HG03108 (cell line): ENCODE data around the gene GPC1.
"Not testable (repeated sequence)": the region's sequence is repeated elsewhere in the genome, so short reads cannot be mapped to it uniquely, and the experiment has no call there.

Experiments used
- ATAC-seq: cut with Tn5 transposase; IDR thresholded peaks from one replicate; pipeline ENCODE4 v1.9.1; 2021; ENCODE audit warnings: moderate library complexity; ENCODE audit not compliant: unreplicated experiment

The GPC1 gene, protein sequence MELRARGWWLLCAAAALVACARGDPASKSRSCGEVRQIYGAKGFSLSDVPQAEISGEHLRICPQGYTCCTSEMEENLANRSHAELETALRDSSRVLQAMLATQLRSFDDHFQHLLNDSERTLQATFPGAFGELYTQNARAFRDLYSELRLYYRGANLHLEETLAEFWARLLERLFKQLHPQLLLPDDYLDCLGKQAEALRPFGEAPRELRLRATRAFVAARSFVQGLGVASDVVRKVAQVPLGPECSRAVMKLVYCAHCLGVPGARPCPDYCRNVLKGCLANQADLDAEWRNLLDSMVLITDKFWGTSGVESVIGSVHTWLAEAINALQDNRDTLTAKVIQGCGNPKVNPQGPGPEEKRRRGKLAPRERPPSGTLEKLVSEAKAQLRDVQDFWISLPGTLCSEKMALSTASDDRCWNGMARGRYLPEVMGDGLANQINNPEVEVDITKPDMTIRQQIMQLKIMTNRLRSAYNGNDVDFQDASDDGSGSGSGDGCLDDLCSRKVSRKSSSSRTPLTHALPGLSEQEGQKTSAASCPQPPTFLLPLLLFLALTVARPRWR

DNA sequence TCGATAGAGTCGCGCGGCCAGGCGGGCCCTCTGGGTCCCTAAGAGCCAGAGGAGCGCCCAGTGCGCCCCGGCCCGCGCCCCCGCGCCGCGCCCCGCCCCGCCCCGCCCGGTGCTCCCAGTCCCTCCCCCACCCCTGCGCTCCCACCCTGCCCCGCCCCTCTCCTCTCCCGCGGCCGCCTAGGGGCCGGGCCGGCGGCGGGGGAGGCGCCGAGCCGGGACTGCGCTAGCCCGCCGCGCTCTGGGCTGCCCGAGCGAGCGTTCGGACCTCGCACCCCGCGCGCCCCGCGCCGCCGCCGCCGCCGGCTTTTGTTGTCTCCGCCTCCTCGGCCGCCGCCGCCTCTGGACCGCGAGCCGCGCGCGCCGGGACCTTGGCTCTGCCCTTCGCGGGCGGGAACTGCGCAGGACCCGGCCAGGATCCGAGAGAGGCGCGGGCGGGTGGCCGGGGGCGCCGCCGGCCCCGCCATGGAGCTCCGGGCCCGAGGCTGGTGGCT is at the start of gene GPC1:
Gene GPC1 (plus strand): TSS at position 207 of the 491 bp plus-strand sequence. CDS start 256 bp downstream, at position 463.
- ATAC-seq = no peak

DNA sequence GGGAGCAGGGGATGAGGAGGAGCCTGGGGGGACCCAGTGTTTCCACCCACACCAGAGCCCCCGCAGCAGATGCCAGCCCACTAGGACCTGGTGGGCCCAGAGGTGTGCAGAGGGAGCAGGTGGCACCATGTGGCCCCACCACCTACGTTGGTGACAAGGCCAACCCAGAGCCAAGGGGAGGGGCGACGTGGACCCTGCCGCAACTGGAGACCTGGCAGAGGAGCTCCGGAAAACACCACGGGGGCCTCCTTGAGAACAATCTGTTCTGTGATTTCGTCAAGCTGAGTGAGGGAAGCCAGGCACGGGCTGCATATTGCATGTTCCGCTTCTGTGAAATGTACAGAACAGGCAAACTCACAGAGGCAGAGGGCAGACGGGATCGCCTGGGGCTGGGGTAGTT is 49.1 kb upstream of the GPC1 start:
- no peak for ATAC-seq

DNA sequence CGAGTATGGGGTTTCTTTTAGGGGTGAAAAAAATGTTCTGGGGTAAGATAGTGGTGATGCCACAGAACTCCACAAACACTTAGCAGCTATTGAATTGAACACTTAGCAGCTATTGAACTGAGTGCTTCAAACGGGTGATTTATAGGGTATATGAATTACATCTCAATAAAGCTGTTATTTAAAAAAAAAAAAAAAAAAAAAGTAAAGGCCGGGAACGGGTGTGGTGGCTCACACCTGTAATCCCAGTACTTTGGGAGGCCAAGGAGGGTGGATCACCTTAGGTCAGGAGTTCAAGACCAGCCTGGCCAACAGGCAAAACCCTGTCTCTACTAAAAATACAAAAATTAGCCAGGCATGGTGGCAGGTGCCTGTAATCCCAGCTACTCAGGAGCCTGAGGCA is 48.7 kb upstream of the GPC1 start:
- ATAC-seq = not testable (repeated sequence)

DNA sequence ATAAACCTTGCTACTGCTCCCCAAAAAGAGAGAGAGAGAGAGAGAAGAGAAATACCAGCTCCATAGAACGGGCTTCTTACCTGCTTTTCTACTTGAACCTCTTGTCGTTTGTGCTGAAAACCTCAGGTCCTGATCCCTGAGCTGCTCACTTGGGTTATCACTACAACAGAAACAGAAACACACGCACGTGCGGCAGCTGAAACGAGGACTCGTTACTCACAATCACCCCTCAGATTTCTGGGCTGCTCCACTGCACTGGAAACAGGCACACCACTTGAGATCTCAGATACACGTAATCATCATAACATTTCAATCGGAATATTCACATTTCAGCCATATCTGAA is 48.2 kb upstream of the GPC1 start:
- ATAC-seq = no peak

DNA sequence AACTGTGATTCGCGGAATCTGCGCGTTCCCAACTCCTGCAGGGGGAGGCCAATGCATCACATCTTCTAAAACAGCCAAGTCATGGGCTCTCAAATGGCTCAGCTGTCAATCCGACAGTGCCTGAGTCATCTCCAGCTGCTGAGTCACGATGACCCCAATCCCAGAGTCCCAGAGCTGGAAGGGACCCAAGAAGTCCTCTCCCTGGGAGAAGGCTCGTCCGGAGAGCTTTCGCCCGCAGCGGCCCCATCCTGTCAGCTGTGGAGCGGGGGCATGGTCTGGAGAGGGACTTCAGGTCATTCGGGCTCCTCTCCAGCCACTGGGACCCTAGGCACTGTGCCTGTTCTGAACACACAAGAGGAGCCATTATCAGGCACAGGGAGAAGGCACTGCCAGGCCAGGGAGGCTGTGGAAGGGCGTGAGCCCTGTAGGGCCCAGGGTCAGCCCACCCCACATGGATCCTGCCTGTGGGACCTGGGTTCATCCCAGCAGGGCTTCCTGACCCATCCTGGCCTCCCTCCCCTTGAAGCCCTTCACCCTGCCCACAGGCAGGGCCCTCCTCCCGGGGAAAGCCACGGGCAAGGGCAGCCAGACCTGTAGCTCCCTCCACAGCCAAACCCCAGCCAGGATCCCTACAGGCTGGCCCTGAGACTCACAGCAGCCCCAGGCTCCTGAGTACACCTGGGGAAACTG is 47.6 kb upstream of the GPC1 start:
- no peak for ATAC-seq

DNA sequence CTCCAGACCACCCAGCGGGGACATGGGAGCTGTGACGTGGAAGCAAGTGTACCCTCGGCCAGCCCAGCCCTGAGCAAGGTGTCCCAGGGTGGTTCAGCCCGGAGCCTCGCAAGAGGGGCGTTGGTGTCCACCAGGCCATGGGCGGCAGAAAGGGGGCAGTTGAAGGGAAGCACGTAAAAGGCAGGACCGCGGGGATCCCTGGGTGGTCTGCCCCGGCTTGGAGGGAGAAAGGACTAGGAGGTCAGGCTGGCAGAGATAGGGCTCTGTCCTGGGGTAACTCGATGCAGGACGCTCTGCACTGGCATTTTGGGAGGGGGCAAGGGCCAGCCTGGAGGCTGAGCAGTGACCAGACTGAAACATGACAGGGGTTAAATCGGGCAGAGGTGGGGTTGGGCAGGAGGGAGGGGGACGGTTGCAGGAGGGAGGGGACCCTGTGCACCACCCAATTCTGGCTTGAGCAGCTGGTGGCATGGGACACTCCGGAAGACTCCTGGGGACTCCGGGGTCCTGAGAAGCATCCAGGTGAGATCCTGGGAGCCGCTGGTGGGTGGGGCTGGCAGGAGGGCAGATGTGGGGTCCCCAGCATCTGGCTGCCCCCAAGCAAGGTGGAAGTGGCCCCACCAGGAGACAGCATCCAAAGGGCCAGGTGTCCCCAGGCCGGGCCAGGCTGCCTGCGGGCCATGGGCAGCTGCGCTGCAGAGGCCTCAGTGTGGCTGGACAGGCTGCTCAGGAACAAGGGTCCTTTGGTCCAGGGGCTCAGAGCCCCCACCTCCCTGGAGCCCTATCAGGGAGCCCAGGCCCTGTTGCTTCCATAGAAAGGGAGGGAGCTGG is 46.8 kb upstream of the GPC1 start:
- no peak for ATAC-seq

DNA sequence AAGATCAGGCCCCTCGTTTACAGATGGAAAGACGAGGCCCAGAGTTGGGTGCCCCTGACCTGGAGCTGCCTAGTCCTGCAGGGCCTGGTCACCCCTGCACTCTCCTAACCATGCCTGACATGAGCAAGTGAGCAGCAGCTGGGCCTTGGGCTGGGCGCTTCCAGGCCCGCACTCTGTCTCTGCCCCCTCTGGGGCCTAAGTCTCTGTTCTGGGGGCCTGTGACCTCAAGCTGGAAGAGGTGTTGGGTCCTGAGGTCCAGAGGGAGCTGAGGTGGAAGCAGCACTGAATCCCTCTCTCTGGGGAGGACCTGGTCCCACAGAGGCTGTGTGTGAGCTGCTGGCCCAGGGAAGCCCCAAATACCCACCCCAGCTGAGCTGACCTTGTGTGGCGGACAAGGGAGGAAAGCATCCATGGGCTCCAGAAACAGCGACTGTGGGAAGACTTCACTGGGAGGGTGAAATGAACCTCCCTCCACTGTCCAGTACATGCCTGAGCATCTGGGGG is 46.1 kb upstream of the GPC1 start:
- no peak for ATAC-seq

DNA sequence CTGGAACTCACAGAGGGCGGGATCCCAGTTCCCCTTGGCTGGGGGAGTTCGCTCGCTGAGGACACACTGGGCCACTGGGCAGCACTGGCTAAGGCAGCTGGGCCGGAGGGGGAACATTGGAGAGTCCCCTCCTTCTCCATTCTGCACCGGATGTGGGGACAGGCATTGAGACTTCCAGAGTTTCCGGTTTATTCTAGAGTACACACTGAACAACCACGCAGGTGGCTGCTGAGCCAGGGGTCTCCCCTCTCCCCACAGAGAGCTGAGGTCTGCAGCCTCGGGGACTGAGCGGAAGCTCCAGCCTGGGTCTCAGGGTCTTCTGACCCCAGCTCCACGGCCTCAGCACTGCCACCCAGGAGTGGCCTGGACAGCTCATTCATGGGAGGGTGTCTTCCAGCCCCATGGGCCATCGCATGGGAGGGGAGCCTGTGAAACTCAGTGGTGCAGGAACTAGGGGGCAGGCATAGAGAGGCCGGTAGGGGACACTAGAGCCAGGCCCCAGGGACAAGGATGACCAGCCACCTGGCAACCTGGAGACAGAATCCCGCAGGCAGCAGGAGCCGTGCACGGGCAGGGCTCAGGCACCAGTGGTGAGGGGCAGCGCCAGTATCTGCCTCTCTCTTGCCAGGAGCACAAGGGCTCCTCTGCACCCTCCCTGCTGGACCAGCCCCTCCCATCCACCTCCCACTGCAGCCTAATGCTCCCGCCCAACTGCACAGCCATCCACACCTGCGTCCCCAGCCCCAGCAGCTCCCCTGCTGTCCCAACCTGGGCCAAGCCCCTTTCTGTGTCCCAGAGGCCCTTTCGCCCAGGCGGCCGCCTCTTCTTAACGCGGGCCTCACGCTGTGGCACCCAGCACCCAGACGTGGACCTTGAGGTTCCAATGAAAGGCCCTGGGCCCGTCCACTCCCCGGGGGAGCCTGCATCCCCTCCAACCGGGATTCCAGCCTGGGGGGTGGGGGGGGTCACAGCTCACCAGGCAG is 45.1 kb upstream of the GPC1 start:
- ATAC-seq = no peak

DNA sequence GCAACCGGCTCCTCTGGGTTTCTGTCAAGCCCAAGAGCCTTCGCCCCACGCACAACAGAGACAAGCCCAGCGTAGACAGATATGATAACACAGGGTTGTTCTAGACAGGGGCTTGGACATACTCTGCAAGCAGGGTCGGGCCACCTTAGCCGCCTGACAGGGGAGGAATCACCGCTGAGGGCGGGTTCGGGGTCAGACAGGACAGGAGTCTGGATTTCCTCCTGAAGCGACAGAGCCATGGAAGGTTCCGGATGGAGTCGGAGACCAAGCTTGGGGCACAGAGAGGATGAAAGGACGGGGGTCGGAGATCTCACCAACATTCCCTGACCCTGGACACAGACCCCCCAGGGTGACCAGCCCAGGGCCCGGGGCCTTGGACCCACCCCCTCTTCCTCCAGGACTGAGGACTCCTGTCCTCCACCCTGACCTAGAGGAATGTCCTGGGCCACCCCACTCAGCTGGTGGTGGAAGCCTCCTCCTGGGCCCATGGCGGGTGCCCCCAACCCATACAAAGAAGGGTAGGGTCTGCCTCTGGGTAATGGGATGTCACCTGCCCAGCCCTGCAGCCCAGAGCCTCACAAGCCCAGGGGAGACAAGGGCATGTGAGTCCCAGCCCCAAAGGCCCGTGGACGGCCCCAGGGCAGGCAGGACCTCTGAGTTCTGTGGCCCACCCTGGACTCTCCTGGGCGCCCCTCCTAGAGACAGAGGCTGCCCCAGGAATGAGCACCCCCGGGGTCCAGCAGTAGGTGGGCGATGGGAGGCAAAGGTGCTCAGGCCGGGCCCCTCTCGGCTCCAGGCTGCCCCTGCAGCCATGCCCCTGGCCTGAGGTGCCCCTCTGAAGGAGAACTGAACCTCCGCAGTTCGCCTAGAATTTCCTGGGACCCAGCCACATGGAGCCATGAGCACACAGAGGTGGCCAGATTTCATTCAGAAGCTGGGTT is 44.1 kb upstream of the GPC1 start:
- no peak for ATAC-seq

DNA sequence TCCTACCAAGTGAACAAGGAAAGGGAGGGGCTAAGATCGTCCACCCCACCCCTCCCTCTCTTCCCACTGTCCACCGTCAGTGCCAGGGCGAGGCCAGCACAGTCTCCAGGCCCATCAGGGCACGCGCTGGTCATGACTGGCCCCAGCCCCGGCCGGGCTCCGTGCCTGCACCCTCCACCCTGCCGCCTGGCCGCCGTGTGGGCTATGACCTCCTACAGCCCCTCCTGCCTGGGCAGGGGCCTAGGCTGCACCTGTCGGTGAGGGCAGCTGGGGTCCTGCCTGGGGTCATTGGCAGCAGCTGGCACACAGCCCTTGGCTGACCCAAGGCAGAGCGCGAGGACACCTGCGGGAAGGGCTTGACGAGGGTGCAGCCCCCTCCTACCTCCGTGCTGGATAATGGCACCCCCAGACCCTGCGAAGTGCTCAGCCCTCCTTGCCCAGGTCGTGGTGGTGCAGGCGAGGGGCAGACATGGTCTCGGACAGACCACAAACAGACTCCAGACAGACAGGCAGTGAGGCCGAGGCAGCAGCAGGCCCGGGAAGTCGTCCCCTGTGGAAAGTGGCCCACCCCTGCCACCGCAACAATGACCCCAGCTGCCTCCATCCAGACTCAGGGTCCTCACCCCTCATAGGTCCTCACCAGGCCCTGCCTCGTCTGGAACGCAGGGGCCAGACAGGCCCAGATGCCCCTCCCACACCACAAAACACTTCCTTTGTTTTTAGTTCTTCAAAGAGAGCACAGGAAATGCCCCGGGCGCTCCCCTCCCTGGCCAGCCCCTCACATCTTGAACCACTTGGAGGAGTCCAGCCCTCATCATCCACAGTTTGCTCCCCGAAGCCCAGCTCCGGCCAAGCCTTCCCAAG is 43.1 kb upstream of the GPC1 start:
- ATAC-seq = no peak

DNA sequence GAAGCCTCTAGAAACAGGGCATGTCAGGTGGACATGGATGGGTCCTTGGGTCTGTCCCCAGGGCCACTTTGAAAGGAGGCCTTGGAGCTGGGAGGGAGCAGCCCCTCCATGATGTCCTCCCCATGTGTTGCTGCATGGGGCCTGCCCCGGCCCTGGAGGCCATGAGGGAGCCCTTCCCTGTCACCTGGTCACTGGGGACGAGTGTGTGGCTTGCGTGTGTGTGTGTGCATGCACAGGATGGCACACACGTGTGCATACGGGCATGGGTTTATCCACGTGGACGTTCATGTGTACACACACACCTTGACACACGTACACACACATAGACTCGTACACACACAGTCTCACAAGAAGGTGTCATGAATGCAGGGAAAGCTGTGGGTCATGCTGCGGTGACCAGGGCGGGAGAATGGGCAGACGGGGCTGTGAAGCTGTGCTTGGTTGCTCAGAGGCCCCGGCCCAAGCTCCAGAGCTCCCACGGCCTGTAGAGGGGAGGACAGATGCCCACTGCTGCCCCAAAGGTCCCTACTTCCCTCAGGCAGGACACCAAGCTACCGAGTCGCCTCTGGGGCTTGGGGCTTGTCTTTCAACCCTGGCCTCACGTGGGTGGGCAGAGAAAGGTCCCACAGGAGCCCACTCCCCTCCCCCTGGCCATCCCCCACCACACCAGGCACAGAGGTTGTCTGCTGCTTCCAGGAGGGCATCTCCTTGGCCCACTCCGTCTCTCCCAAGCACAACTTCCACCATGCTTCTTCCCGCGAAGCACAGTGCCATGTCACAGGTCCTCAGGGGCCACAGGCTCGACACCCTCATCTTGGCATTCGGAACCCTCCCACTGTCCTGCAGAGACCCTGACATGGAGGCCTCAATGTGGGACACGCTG is 42.3 kb upstream of the GPC1 start:
- ATAC-seq = no peak

DNA sequence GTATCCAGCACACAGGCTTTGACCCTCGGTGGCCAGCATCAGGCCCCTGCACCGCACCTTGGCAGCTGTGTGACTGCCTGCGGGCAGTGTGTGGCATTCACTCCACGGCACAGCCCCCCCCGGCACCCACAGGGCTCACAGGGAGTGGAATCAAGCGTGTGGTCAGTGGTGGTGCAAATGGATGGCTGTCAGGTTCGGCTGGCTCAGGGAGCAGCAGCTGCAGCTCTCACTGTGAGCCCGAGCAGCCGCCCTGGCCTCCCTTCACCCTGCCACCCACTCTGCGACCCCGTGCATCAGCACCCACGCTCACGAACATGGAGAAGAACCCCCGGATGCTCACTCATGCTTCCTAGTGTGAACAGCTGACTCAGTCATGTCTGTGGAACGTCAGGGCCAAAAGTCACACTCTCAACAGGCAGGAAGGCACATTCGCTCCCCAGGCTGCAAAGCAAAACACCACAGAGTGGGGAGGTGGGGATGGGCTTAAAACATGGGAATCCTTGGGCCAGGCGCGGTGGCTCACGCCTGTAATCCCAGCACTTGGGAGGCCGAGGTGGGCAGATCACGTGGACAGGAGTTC is 41.5 kb upstream of the GPC1 start:
- ATAC-seq = no peak

DNA sequence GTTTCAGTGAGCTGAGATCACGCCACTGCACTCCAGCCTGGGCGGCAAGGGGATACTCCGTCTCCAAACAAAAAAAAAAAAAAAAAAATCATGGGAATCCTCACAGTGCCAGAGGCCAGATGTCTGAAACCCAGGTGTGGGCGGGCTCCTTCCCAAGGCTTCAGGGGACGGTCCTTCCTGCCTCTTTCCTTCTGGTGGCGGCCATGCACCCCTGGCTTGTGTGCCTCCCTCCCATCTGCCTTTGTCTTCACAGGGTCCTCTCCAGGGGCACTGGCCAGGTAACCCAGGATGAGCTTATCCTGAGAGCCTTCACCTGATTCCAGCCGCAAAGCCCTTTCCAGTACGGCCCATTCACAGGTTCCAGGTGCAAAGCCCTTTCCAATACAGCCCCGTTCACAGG is 40.9 kb upstream of the GPC1 start:
- no peak for ATAC-seq

DNA sequence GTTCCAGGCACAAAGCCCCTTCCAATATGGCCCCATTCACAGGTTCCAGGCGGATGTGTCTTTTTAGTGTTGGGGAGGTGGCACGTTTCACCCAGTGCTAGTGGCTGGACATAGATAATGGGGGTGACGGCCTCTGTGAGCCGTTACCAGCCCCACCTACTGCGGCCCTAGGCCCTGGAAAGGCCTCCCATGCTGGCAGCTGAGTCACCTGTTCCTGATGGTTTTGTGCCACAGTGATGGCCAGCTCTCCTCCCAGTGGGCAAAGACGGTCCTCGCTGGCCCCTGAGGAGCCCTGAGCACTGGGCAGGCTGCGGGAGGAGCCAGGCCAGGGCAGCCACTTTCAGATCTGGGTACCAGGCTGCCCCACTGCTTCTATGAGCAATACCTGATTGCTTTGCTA is 40.0 kb upstream of the GPC1 start:
- ATAC-seq = no peak

DNA sequence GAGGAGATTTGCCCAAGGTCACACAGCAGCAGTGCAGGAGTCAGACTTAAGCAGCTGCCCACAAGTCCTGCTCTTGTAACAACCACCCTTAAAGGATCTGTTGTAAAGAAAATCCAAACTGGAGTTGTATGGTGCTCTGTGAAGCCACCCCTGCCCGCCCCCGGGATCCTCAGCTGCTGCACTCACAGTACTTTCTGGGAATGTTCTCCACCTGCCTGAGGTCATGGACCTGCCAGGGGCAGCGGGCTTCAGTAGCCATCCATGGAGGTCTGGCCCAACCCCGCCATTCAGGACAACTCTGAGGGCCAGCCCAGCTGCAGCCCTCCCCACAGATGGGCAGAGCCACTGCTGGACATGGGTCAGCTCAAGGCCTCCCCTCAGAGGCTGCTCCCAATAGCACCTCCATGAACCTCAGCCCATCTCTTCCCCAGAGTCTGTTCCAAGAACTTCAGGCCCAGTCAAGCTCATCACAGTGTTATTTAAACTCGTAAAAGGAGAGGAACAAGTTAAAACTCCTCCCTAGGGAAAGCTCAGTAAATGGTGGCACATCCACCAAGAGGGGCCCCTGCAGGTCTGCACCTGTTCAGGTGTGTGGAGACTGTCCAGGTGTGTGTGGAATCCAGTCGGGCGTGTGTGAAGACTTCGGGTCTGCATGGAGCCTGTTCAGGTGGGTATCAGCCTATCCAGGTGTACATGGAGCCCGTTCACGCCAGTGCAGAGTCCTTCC is 39.4 kb upstream of the GPC1 start:
- ATAC-seq = no peak
